SK-N-SH treated with all-trans-retinoic acid at 6 μM for 48 hours (cell line): Measurements from ENCODE around the gene PROM2.

ENCODE experiments used
- ARNTL ChIP-seq: fragments of 450-650 bp; formaldehyde crosslinking; IDR thresholded peaks from 2 replicates; pipeline ENCODE4 v1.5.0; 2020; ENCODE audit warnings: low read depth, mild to moderate bottlenecking, moderate library complexity, borderline replicate concordance
- OSR1 ChIP-seq: fragments of 250-450 bp; sonication (Bioruptor Pico); IDR thresholded peaks from 2 replicates; pipeline ENCODE4 v1.8.0; 2022; ENCODE audit warnings: moderate library complexity, mild to moderate bottlenecking, inconsistent platforms
- SNAI2 ChIP-seq: fragments of 250-450 bp; sonication (Bioruptor Pico); IDR thresholded peaks from 2 replicates; pipeline ENCODE4 v1.5.0; 2020; ENCODE audit warnings: mild to moderate bottlenecking, moderate library complexity
- ZFP3 ChIP-seq: fragments of 250-450 bp; sonication (Bioruptor Pico); IDR thresholded peaks from 2 replicates; pipeline ENCODE4 v1.5.0; 2020; ENCODE audit warnings: mild to moderate bottlenecking, moderate library complexity
- ZNF70 ChIP-seq: fragments of 450-650 bp; formaldehyde crosslinking; IDR thresholded peaks from 2 replicates; pipeline ENCODE4 v1.5.0; 2020; ENCODE audit warnings: mild to moderate bottlenecking, moderate library complexity
- TF ChIP-seq, protein P1 (sequence below): fragments of 250-450 bp; sonication (Bioruptor Pico); IDR thresholded peaks from 2 replicates; pipeline ENCODE4 v1.5.1; 2020; ENCODE audit warnings: low read depth, mild to moderate bottlenecking, moderate library complexity
- TF ChIP-seq, protein P2 (sequence below): fragments of 250-450 bp; sonication (Bioruptor Pico); IDR thresholded peaks from 2 replicates; pipeline ENCODE4 v1.8.0; 2020; ENCODE audit warnings: mild to moderate bottlenecking, moderate library complexity, borderline replicate concordance
- TF ChIP-seq, protein P3 (sequence below): fragments of 250-450 bp; sonication (Bioruptor Pico); IDR thresholded peaks from 2 replicates; pipeline ENCODE4 v1.5.0; 2020; ENCODE audit warnings: mild to moderate bottlenecking, moderate library complexity
- TF ChIP-seq, protein P4 (sequence below): fragments of 250-450 bp; sonication (Bioruptor Pico); IDR thresholded peaks from 2 replicates; pipeline ENCODE4 v1.8.0; 2021; ENCODE audit warnings: low read depth, mild to moderate bottlenecking, moderate library complexity, borderline replicate concordance

DNA sequence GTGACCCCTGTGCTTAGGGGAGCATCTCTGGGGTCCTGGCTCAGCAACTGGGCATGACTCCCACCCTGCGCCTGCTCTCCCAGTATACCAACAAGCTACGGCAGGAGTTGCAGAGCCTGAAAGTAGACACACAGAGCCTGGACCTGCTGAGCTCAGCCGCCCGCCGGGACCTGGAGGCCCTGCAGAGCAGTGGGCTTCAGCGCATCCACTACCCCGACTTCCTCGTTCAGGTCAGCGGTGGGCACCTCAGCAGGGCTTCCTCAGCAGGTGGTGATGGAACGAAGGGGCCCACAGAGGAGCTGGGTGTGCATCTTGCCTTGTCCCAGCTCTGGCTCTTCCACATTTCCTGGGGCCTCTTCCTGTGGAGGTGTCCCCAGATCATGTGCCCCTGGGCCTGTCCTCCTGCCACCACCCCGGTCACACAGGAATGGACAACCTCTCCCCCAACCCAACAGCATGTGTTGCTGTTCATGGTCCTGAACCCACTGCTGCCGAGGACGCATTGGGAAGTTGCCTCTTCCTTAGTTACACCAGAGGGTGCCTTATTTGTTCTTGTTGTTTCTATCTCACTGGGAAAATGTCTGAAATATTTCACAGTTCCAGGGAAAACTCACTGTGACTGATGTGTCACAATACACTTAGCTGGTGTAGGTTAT lies 10.8 kb downstream of the PROM2 start:
- TF ChIP-seq, protein P1, sequence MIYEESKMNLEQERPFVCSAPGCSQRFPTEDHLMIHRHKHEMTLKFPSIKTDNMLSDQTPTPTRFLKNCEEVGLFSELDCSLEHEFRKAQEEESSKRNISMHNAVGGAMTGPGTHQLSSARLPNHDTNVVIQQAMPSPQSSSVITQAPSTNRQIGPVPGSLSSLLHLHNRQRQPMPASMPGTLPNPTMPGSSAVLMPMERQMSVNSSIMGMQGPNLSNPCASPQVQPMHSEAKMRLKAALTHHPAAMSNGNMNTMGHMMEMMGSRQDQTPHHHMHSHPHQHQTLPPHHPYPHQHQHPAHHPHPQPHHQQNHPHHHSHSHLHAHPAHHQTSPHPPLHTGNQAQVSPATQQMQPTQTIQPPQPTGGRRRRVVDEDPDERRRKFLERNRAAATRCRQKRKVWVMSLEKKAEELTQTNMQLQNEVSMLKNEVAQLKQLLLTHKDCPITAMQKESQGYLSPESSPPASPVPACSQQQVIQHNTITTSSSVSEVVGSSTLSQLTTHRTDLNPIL: no peak
- TF ChIP-seq ZFP3 (CRISPR knock-in tag): no peak
- no peak for TF ChIP-seq ZNF70
- no peak for TF ChIP-seq ARNTL
- TF ChIP-seq, protein P2, sequence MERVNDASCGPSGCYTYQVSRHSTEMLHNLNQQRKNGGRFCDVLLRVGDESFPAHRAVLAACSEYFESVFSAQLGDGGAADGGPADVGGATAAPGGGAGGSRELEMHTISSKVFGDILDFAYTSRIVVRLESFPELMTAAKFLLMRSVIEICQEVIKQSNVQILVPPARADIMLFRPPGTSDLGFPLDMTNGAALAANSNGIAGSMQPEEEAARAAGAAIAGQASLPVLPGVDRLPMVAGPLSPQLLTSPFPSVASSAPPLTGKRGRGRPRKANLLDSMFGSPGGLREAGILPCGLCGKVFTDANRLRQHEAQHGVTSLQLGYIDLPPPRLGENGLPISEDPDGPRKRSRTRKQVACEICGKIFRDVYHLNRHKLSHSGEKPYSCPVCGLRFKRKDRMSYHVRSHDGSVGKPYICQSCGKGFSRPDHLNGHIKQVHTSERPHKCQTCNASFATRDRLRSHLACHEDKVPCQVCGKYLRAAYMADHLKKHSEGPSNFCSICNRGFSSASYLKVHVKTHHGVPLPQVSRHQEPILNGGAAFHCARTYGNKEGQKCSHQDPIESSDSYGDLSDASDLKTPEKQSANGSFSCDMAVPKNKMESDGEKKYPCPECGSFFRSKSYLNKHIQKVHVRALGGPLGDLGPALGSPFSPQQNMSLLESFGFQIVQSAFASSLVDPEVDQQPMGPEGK (CRISPR knock-in tag): no peak
- TF ChIP-seq, protein P3, sequence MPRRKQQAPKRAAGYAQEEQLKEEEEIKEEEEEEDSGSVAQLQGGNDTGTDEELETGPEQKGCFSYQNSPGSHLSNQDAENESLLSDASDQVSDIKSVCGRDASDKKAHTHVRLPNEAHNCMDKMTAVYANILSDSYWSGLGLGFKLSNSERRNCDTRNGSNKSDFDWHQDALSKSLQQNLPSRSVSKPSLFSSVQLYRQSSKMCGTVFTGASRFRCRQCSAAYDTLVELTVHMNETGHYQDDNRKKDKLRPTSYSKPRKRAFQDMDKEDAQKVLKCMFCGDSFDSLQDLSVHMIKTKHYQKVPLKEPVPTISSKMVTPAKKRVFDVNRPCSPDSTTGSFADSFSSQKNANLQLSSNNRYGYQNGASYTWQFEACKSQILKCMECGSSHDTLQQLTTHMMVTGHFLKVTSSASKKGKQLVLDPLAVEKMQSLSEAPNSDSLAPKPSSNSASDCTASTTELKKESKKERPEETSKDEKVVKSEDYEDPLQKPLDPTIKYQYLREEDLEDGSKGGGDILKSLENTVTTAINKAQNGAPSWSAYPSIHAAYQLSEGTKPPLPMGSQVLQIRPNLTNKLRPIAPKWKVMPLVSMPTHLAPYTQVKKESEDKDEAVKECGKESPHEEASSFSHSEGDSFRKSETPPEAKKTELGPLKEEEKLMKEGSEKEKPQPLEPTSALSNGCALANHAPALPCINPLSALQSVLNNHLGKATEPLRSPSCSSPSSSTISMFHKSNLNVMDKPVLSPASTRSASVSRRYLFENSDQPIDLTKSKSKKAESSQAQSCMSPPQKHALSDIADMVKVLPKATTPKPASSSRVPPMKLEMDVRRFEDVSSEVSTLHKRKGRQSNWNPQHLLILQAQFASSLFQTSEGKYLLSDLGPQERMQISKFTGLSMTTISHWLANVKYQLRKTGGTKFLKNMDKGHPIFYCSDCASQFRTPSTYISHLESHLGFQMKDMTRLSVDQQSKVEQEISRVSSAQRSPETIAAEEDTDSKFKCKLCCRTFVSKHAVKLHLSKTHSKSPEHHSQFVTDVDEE (CRISPR knock-in tag): no peak
- TF ChIP-seq OSR1 (CRISPR knock-in tag): no peak
- TF ChIP-seq SNAI2: no peak
- TF ChIP-seq, protein P4, sequence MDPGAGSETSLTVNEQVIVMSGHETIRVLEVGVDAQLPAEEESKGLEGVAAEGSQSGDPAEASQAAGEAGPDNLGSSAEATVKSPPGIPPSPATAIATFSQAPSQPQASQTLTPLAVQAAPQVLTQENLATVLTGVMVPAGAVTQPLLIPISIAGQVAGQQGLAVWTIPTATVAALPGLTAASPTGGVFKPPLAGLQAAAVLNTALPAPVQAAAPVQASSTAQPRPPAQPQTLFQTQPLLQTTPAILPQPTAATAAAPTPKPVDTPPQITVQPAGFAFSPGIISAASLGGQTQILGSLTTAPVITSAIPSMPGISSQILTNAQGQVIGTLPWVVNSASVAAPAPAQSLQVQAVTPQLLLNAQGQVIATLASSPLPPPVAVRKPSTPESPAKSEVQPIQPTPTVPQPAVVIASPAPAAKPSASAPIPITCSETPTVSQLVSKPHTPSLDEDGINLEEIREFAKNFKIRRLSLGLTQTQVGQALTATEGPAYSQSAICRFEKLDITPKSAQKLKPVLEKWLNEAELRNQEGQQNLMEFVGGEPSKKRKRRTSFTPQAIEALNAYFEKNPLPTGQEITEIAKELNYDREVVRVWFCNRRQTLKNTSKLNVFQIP (CRISPR knock-in tag): no peak
